GM10847 (cell line): Measurements from ENCODE around the gene NGF.

Experiments
- POLR2A ChIP-seq: IDR thresholded peaks from 2 replicates; pipeline ENCODE4 v1.6.1; 2011; ENCODE audit not compliant: insufficient read length; ENCODE audit errors: extremely low read depth

Gene NGF

GRCh38 chr1:115239148-115239422 is 99.0 kb downstream of the NGF start:
- TF ChIP-seq POLR2A, result no peak

- TF ChIP-seq POLR2A, result no peak
These were observed 99.5 kb downstream of the NGF start for GRCh38 chr1:115238336-115239147.

GRCh38 chr1:115237507-115237906 is 100.5 kb downstream of the NGF start:
- TF ChIP-seq POLR2A, result no peak

- TF ChIP-seq POLR2A, result no peak
These were observed 101.0 kb downstream of the NGF start for GRCh38 chr1:115237023-115237422.
